SK-N-SH (cell line): ENCODE results near the gene BTBD6. TPM values are rescaled to one million over a fixed set of nuclear protein-coding genes. Genes with fewer than 3 reads are reported as not detected.

Experiments
- CTCF ChIA-PET: fragments of 300-600, 350-600 bp; formaldehyde crosslinking; extraction: SDS; loops from one replicate; lab custom pipeline; 2021; lab: Yijun Ruan, JAX
- POLR2A ChIA-PET: fragments of 350-600 bp; sonication (Branson Sonifier 250); formaldehyde crosslinking; extraction: SDS; loops from one replicate; lab custom pipeline; 2020; ENCODE audit warnings: antibody characterized with exemption, inconsistent platforms; lab: Yijun Ruan, JAX
- DNase-seq: peaks from one replicate; pipeline ENCODE4 v3.0.0; 2012
- H2AFZ ChIP-seq: fragments of 200-600 bp; sonication (generic); 2 replicates; pipeline ENCODE4 v1.8.1; 2016; ENCODE audit warnings: antibody characterized with exemption, mild to moderate bottlenecking, low read depth
- H3F3A ChIP-seq: fragments of 200-600 bp; sonication (generic); replicated peaks from 2 replicates; pipeline ENCODE3; 2016; ENCODE audit warnings: antibody characterized with exemption, mild to moderate bottlenecking; ENCODE audit not compliant: insufficient read depth
- H3K27ac ChIP-seq, 2 experiments: fragments of 200-500 bp in 1 of 2; fragments of 200-600 bp in 1 of 2; sonication (Bioruptor generic) in 1 of 2; sonication (generic), shearing (Covaris generic) in 1 of 2; 2 replicates each; pipeline versions ENCODE4 v1.5.1 to v1.6.1; 2014 to 2016; ENCODE audit warnings: low read depth in 2 of 2, inconsistent platforms in 1 of 2, low read length in 1 of 2, mild to moderate bottlenecking in 1 of 2, mixed read lengths in 1 of 2
- H3K27me3 ChIP-seq: fragments of 200-600 bp; sonication (generic), shearing (Covaris generic); 2 replicates; pipeline ENCODE4 v1.6.1; 2016; ENCODE audit warnings: mixed run types; ENCODE audit not compliant: insufficient read depth
- H3K36me3 ChIP-seq, 2 experiments: fragments of 200-500 bp in 1 of 2; fragments of 200-600 bp in 1 of 2; sonication (Bioruptor generic) in 1 of 2; sonication (generic) in 1 of 2; replicated peaks in 1 of 2; 2 replicates each; pipeline versions ENCODE3 to v1.5.1; 2014 to 2016; ENCODE audit warnings: low read length in 1 of 2, mild to moderate bottlenecking in 1 of 2; ENCODE audit not compliant: insufficient read depth in 2 of 2, control insufficient read depth in 1 of 2
- H3K4me1 ChIP-seq, 2 experiments: fragments of 200-500 bp in 1 of 2; fragments of 200-600 bp in 1 of 2; sonication (Bioruptor generic) in 1 of 2; sonication (generic), shearing (Covaris generic) in 1 of 2; 2 replicates each; pipeline versions ENCODE4 v1.5.1 to v1.6.1; 2014 to 2016; ENCODE audit warnings: low read depth in 1 of 2, low read length in 1 of 2, mixed run types in 1 of 2; ENCODE audit not compliant: insufficient read depth in 2 of 2, control insufficient read depth in 1 of 2
- H3K4me2 ChIP-seq: fragments of 200-600 bp; sonication (generic), shearing (Covaris generic); 2 replicates; pipeline ENCODE4 v1.6.1; 2017; ENCODE audit warnings: mixed run types
- H3K4me3 ChIP-seq, 2 experiments: fragments of 200-500 bp in 1 of 2; fragments of 200-600 bp in 1 of 2; sonication (Bioruptor generic) in 1 of 2; sonication (generic), shearing (Covaris generic) in 1 of 2; 2 replicates each; pipeline versions ENCODE4 v1.5.1 to v1.8.1; 2014 to 2016; ENCODE audit warnings: low read depth in 2 of 2, inconsistent platforms in 1 of 2, low read length in 1 of 2, mild to moderate bottlenecking in 1 of 2, mixed read lengths in 1 of 2, moderate library complexity in 1 of 2
- H3K79me2 ChIP-seq: fragments of 200-600 bp; sonication (generic); 2 replicates; pipeline ENCODE4 v1.8.1; 2017; ENCODE audit warnings: mild to moderate bottlenecking; ENCODE audit not compliant: insufficient read depth
- H3K9ac ChIP-seq: fragments of 200-600 bp; sonication (generic); 2 replicates; pipeline ENCODE4 v1.6.1; 2017; ENCODE audit warnings: mixed run types
- H3K9me2 ChIP-seq: fragments of 200-600 bp; sonication (generic); 2 replicates; pipeline ENCODE4 v1.6.1; 2017; ENCODE audit warnings: mixed run types
- H3K9me3 ChIP-seq: fragments of 200-600 bp; sonication (generic); 2 replicates; pipeline ENCODE4 v1.6.1; 2017; ENCODE audit warnings: mixed run types, mild to moderate bottlenecking, moderate library complexity
- H4K20me1 ChIP-seq: fragments of 200-600 bp; sonication (generic); 2 replicates; pipeline ENCODE4 v1.6.1; 2017; ENCODE audit warnings: mild to moderate bottlenecking, mixed run types; ENCODE audit not compliant: insufficient read depth
- CHD2 ChIP-seq: fragments of 150-350 bp; IDR thresholded peaks from 2 replicates; pipeline ENCODE4 v1.6.1; 2018; ENCODE audit warnings: low read length; ENCODE audit not compliant: partially characterized antibody
- ELF1 ChIP-seq: IDR thresholded peaks from 2 replicates; pipeline ENCODE4 v1.4.0; 2012
- EP300 ChIP-seq, 2 experiments: IDR thresholded peaks; 2 replicates each; pipeline versions ENCODE4 v1.4.0 to v1.6.1; 2012; ENCODE audit warnings: borderline replicate concordance in 1 of 2, low read depth in 1 of 2, low read length in 1 of 2
- EZH2phosphoT487 ChIP-seq: fragments of 200-600 bp; sonication (generic); IDR thresholded peaks from 2 replicates; pipeline ENCODE4 v1.6.1; 2017; ENCODE audit warnings: low read depth, mixed run types, mild to moderate bottlenecking, antibody characterized with exemption, moderate library complexity, borderline replicate concordance
- FOXJ3 ChIP-seq: sonication (generic); formaldehyde crosslinking; IDR thresholded peaks from 2 replicates; pipeline ENCODE4 v1.5.1; 2020; ENCODE audit warnings: mild to moderate bottlenecking, missing genetic modification reagents
- GATA2 ChIP-seq: sonication (generic); formaldehyde crosslinking; IDR thresholded peaks from 2 replicates; pipeline ENCODE4 v1.5.0; 2020; ENCODE audit warnings: mild to moderate bottlenecking, missing genetic modification reagents
- MXI1 ChIP-seq: IDR thresholded peaks from 2 replicates; pipeline ENCODE4 v1.6.1; 2012; ENCODE audit warnings: mild to moderate bottlenecking, low read depth, low read length, improper control_type of control experiment
- NRF1 ChIP-seq: IDR thresholded peaks from 2 replicates; pipeline ENCODE4 v1.6.1; 2012; ENCODE audit warnings: low read depth, mild to moderate bottlenecking, low read length
- RAD21 ChIP-seq: IDR thresholded peaks from 2 replicates; pipeline ENCODE4 v1.6.1; 2012; ENCODE audit warnings: mild to moderate bottlenecking, low read length
- RCOR1 ChIP-seq: fragments of 150-350 bp; IDR thresholded peaks from 2 replicates; pipeline ENCODE4 v1.6.1; 2017; ENCODE audit warnings: antibody characterized with exemption, low read length
- RFX5 ChIP-seq: IDR thresholded peaks from 2 replicates; pipeline ENCODE4 v1.6.1; 2012; ENCODE audit warnings: mild to moderate bottlenecking, improper control_type of control experiment, low read length
- SMC3 ChIP-seq: IDR thresholded peaks from 2 replicates; pipeline ENCODE4 v1.6.1; 2012; ENCODE audit warnings: low read depth, low read length, improper control_type of control experiment
- TEAD4 ChIP-seq: IDR thresholded peaks from 2 replicates; pipeline ENCODE4 v1.4.0; 2012; ENCODE audit warnings: mild to moderate bottlenecking, borderline replicate concordance; ENCODE audit not compliant: insufficient read depth
- YY1 ChIP-seq: IDR thresholded peaks from 2 replicates; pipeline ENCODE4 v1.4.0; 2012; ENCODE audit warnings: low read depth, mild to moderate bottlenecking
- WGBS: methylation state at CpG from one replicate; pipeline ENCODE4 v1.1.6; 2017; ENCODE audit warnings: low lambda C conversion rate; 5-methylcytosine and 5-hydroxymethylcytosine counted together
- polyA plus RNA-seq, 3 experiments: library from polyadenylated mRNA; depleted of rRNA; stranded (reverse); fragments of >200 nt; gene quantifications; 2 replicates each; pipeline ENCODE4 v1.2.3, GENCODE V29; 2012
- TF ChIP-seq, protein P1 (sequence below): IDR thresholded peaks from 2 replicates; pipeline ENCODE4 v1.4.0; 2012; ENCODE audit warnings: low read depth, borderline replicate concordance
- TF ChIP-seq, protein P2 (sequence below): fragments of 150-350 bp; IDR thresholded peaks from 2 replicates; pipeline ENCODE4 v1.6.1; 2016; ENCODE audit warnings: mild to moderate bottlenecking, low read depth, low read length
- TF ChIP-seq, protein P3 (sequence below): IDR thresholded peaks from 2 replicates; pipeline ENCODE4 v1.6.1; 2012; ENCODE audit warnings: mild to moderate bottlenecking, low read depth, low read length, moderate library complexity

Gene BTBD6
- polyA plus RNA-seq, 1 of the 3 experiments (the other 2 are of a cell fraction) = 20.9 TPM

DNA sequence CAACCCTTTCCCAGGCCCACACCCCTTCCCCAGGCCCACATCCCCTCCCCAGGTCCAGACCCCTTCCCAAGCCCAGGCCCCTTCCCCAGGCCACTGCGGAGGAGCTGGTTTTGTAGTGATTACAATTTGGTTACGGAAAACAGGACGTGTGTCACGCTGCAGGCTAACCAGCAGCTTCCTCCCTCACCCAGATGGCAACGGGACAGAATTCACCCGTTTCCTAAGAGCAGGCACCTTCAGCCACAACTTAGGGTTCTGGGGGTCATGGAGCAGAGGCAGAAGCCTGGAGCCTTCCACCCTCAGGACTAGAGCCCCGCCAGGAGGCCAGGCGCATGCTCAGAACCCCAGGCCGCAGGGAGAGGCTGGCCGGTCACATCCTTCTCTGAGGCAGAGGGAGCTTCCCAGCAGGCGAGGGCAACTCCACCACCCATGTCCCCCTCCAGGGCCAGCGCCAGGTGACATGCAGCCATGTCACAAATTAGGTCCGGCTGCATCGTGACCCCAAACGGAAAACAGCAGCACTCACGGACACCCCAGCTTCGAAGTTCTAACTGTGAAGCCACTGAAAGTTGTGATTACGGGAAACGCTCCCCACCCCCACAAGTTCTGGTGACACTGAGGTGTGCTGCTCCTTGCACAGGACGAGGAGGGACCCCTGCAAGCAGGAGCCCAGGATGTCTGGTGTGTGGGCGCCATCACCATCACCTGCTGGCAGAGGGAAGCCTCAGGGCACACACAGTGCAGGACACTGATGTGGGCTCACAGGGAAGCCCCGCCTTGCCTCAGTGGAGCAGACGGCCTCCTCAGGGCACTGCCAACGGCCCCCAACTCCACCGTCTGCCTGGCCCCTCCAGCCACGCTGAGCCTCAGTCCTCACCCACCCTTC lies 44.7 kb downstream of the BTBD6 start:
- peaks cover 61% of the 10 kb centered on the region for H4K20me1 ChIP-seq
- no peaks in the 10 kb centered on the region for H3K9me3 ChIP-seq
- TF ChIP-seq CHD2 = peak; percentile 17
- TF ChIP-seq EP300 (IDR thresholded peaks at IDR 0.05; ENCODE audit: borderline replicate concordance in 1 of 2, low read depth in 1 of 2, low read length in 1 of 2) = no peak
- no peak for TF ChIP-seq NRF1
- TF ChIP-seq, all 33 proteins: peak for 1
- Histone ChIP-seq H3K27ac (peak overlapping the region; percentile 21 to 98; a peak in 3 of 4 replicates), H3K9me2 (no peaks in the 10 kb centered on the region), H3K27me3 (no peaks in the 10 kb centered on the region), H2AFZ (no peak overlapping the region), H3K79me2 (peaks cover 87% of the 10 kb centered on the region), H3K9ac (no peak overlapping the region), H3K4me3 (no peak overlapping the region), H3F3A (no peaks in the 10 kb centered on the region), H3K4me1 (peaks cover 0 to 44% of the 10 kb centered on the region in 2 experiments; a peak in 3 of 4 replicates), H3K4me2 (no peak overlapping the region), H3K36me3 (no peaks in the 10 kb centered on the region)
- WGBS = 83% methylated on average over 17 of the region's 26 CpGs
- POLR2A ChIA-PET = interaction anchor here (1.0 to 1.1 kb wide), 2 partner anchors 8 to 13 kb away, joined by 3 read pairs; partner anchors contain the start of gene BRF1
- peak; percentile 58 for DNase-seq
- CTCF ChIA-PET = interaction anchor here (1.1 to 3.0 kb wide), 11 partner anchors 11 to 202 kb away, joined by 3 to 10 read pairs (median 6); partner anchors contain the start of gene NUDT14

DNA sequence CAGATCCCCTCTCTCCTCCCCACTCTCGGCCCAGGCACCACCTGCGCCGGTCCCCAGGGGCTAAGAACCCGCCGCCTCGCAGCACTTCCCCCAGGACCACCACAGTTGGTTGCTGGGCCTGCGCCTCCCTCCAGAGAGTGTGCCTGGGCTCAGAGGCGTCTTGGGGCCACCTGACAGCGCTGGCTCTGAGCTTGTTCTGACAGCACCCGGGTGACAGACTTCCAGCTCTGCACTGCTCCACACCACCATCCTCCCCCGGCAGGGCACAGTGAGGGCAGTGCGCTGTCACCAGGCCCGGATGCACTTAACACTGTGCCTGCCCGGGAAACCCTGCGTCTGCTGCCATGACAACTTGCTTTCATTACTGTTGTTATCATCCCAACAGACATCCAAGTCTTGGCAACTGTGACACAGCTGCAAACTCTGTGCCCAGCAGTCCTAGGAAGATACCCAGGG lies 45.8 kb downstream of the BTBD6 start:
- Histone ChIP-seq H3K79me2 (peaks cover 97% of the 10 kb centered on the region), H3K9ac (peak overlapping the region; percentile 29; the same call in 1 of the 2 replicates), H3K36me3 (no peaks in the 10 kb centered on the region), H2AFZ (no peak overlapping the region), H3K4me2 (peak overlapping the region; percentile 54; the same call in 1 of the 2 replicates), H3K9me3 (no peaks in the 10 kb centered on the region), H3K27ac (peak overlapping the region; percentile 41 to 98; a peak in 3 of 4 replicates), H3K4me3 (no peak overlapping the region), H3K9me2 (no peaks in the 10 kb centered on the region), H3F3A (no peaks in the 10 kb centered on the region), H3K27me3 (no peaks in the 10 kb centered on the region), H3K4me1 (peaks cover 0 to 44% of the 10 kb centered on the region in 2 experiments; a peak in 3 of 4 replicates), H4K20me1 (peaks cover 63% of the 10 kb centered on the region)
- 50% methylated on average over 14 of the region's 15 CpGs for WGBS
- CTCF ChIA-PET = interaction anchor here (0.7 to 3.0 kb wide), 9 partner anchors 12 to 207 kb away, joined by 3 to 10 read pairs (median 4); partner anchors contain the start of gene NUDT14
- TF ChIP-seq EZH2phosphoT487 (no peak), CHD2 (peak; percentile 78), EP300 (IDR thresholded peaks at IDR 0.05; ENCODE audit: borderline replicate concordance in 1 of 2, low read depth in 1 of 2, low read length in 1 of 2) (peak in 1 of 2 experiments; percentile 82; a peak in 2 of 4 replicates), GATA2 (CRISPR knock-in tag) (peak; percentile 88), YY1 (no peak), SMC3 (no peak), TEAD4 (no peak), RCOR1 (peak; percentile 83), MXI1 (peak; percentile 99), RFX5 (peak; percentile 61), RAD21 (peak; percentile 26; the same call in 1 of the 2 replicates), ELF1 (no peak), FOXJ3 (CRISPR knock-in tag) (peak; percentile 87)
- TF ChIP-seq, protein P1, sequence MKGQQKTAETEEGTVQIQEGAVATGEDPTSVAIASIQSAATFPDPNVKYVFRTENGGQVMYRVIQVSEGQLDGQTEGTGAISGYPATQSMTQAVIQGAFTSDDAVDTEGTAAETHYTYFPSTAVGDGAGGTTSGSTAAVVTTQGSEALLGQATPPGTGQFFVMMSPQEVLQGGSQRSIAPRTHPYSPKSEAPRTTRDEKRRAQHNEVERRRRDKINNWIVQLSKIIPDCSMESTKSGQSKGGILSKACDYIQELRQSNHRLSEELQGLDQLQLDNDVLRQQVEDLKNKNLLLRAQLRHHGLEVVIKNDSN = no peak
- TF ChIP-seq, protein P2, sequence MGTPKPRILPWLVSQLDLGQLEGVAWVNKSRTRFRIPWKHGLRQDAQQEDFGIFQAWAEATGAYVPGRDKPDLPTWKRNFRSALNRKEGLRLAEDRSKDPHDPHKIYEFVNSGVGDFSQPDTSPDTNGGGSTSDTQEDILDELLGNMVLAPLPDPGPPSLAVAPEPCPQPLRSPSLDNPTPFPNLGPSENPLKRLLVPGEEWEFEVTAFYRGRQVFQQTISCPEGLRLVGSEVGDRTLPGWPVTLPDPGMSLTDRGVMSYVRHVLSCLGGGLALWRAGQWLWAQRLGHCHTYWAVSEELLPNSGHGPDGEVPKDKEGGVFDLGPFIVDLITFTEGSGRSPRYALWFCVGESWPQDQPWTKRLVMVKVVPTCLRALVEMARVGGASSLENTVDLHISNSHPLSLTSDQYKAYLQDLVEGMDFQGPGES = no peak
- TF ChIP-seq, protein P3, sequence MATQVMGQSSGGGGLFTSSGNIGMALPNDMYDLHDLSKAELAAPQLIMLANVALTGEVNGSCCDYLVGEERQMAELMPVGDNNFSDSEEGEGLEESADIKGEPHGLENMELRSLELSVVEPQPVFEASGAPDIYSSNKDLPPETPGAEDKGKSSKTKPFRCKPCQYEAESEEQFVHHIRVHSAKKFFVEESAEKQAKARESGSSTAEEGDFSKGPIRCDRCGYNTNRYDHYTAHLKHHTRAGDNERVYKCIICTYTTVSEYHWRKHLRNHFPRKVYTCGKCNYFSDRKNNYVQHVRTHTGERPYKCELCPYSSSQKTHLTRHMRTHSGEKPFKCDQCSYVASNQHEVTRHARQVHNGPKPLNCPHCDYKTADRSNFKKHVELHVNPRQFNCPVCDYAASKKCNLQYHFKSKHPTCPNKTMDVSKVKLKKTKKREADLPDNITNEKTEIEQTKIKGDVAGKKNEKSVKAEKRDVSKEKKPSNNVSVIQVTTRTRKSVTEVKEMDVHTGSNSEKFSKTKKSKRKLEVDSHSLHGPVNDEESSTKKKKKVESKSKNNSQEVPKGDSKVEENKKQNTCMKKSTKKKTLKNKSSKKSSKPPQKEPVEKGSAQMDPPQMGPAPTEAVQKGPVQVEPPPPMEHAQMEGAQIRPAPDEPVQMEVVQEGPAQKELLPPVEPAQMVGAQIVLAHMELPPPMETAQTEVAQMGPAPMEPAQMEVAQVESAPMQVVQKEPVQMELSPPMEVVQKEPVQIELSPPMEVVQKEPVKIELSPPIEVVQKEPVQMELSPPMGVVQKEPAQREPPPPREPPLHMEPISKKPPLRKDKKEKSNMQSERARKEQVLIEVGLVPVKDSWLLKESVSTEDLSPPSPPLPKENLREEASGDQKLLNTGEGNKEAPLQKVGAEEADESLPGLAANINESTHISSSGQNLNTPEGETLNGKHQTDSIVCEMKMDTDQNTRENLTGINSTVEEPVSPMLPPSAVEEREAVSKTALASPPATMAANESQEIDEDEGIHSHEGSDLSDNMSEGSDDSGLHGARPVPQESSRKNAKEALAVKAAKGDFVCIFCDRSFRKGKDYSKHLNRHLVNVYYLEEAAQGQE = no peak
- POLR2A ChIA-PET = interaction anchor here (0.8 to 1.0 kb wide), 2 partner anchors 34 to 88 kb away, joined by 3 read pairs; no protein-coding TSS in a partner anchor
- peak; percentile 91 for DNase-seq
